Trophoblast cell (in vitro differentiated cells and primary cell): Measurements from ENCODE around the gene HRG.

Source experiments
- DNase-seq, 2 donors: peaks; one replicate each; pipeline ENCODE4 v3.0.0-alpha.2; 2016
- H2AFZ ChIP-seq: 2 replicates; pipeline ENCODE4 v1.6.1; 2013; ENCODE audit warnings: low read length, moderate library complexity, mild to moderate bottlenecking; ENCODE audit not compliant: insufficient read depth, poor library complexity
- H2AK5ac ChIP-seq: 2 replicates; pipeline ENCODE4 v1.6.1; 2013; ENCODE audit warnings: mild to moderate bottlenecking, low read length
- H2BK120ac ChIP-seq: 2 replicates; pipeline ENCODE4 v1.6.1; 2013; ENCODE audit warnings: low read length, mild to moderate bottlenecking, moderate library complexity; ENCODE audit not compliant: insufficient read depth, poor library complexity
- H2BK12ac ChIP-seq: 2 replicates; pipeline ENCODE4 v1.6.1; 2013; ENCODE audit warnings: mild to moderate bottlenecking, low read length, moderate library complexity
- H2BK5ac ChIP-seq: 2 replicates; pipeline ENCODE4 v1.6.1; 2013; ENCODE audit warnings: low read length, low read depth, moderate library complexity, mild to moderate bottlenecking; ENCODE audit not compliant: poor library complexity
- H3K14ac ChIP-seq: 2 replicates; pipeline ENCODE4 v1.6.1; 2013; ENCODE audit warnings: mild to moderate bottlenecking, low read length
- H3K18ac ChIP-seq: 2 replicates; pipeline ENCODE4 v1.6.1; 2013; ENCODE audit warnings: mild to moderate bottlenecking, low read length
- H3K23ac ChIP-seq: 2 replicates; pipeline ENCODE4 v1.6.1; 2013; ENCODE audit warnings: low read length
- H3K27ac ChIP-seq: 2 replicates; pipeline ENCODE4 v1.5.1; 2013; ENCODE audit warnings: low read depth, mild to moderate bottlenecking, inconsistent platforms, low read length, moderate library complexity
- H3K27me3 ChIP-seq: 2 replicates; pipeline ENCODE4 v1.6.1; 2013; ENCODE audit warnings: inconsistent platforms, mild to moderate bottlenecking, low read length, moderate library complexity; ENCODE audit not compliant: insufficient read depth
- H3K36me3 ChIP-seq, 2 experiments: 1 replicate in 1 of 2; 2 replicates in 1 of 2; pipeline ENCODE4 v1.6.1; 2013; ENCODE audit warnings: low read length in 2 of 2, mild to moderate bottlenecking in 2 of 2, moderate library complexity in 1 of 2; ENCODE audit not compliant: insufficient read depth in 2 of 2, control insufficient read depth in 1 of 2
- H3K4ac ChIP-seq: 2 replicates; pipeline ENCODE4 v1.6.1; 2013; ENCODE audit warnings: low read depth, mild to moderate bottlenecking, low read length, moderate library complexity
- H3K4me1 ChIP-seq, 2 experiments: 1 replicate in 1 of 2; 2 replicates in 1 of 2; pipeline ENCODE4 v1.6.1; 2013; ENCODE audit warnings: low read length in 2 of 2, mild to moderate bottlenecking in 2 of 2, moderate library complexity in 1 of 2; ENCODE audit not compliant: insufficient read depth in 2 of 2, control insufficient read depth in 1 of 2
- H3K4me2 ChIP-seq: 2 replicates; pipeline ENCODE4 v1.6.1; 2013; ENCODE audit warnings: inconsistent platforms, mild to moderate bottlenecking, low read length, moderate library complexity
- H3K4me3 ChIP-seq: 2 replicates; pipeline ENCODE4 v1.5.1; 2013; ENCODE audit warnings: mild to moderate bottlenecking, low read depth, low read length, inconsistent platforms
- H3K79me1 ChIP-seq: one replicate; pipeline ENCODE4 v1.6.1; 2013; ENCODE audit warnings: low read length
- H3K79me2 ChIP-seq: 2 replicates; pipeline ENCODE4 v1.6.1; 2013; ENCODE audit warnings: low read length, mild to moderate bottlenecking; ENCODE audit not compliant: control insufficient read depth, insufficient read depth, poor library complexity
- H3K9ac ChIP-seq: 2 replicates; pipeline ENCODE4 v1.6.1; 2013; ENCODE audit warnings: mild to moderate bottlenecking, low read length
- H3K9me3 ChIP-seq: 2 replicates; pipeline ENCODE4 v1.6.1; 2013; ENCODE audit warnings: low read depth, mild to moderate bottlenecking, control low read depth, inconsistent platforms, low read length; ENCODE audit not compliant: insufficient read depth
- H4K12ac ChIP-seq: 2 replicates; pipeline ENCODE4 v1.6.1; 2013; ENCODE audit warnings: low read depth, mild to moderate bottlenecking, low read length, moderate library complexity
- H4K8ac ChIP-seq: 2 replicates; pipeline ENCODE4 v1.6.1; 2013; ENCODE audit warnings: low read depth, mild to moderate bottlenecking, low read length, moderate library complexity
- H4K91ac ChIP-seq: one replicate; pipeline ENCODE4 v1.6.1; 2013; ENCODE audit warnings: low read depth, mild to moderate bottlenecking, low read length, moderate library complexity
- WGBS: extraction: QIAGEN DNeasy Blood & Tissue Kit; methylation state at CpG from one replicate; pipeline ENCODE4 v1.1.7; 2013; ENCODE audit warnings: missing lambda C conversion rate; ENCODE audit not compliant: insufficient read length, insufficient coverage; ENCODE audit errors: extremely low coverage; 5-methylcytosine and 5-hydroxymethylcytosine counted together

Gene HRG

DNA sequence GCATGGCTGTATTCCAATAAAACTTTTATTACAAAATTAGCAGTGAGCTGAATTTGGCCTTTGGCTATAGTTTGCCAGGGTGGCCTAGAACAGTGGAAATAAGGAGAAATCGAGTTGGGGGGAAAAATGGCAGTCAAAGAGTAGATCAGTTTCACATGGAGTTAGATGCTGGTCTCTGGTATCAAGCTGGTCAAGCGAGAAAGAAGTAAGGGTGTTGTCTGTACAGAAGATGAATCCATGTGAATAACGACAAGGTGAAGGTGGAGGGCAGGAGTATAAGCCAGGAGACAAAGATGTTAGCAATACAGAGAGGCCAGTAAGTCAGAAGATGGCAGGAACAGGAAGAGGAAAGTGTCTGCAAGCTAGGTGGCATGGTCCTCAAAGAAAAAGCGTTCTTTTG, 41.2 kb upstream of the HRG start:
- Histone ChIP-seq H3K18ac (no peak overlapping the region), H3K14ac (no peak overlapping the region), H3K9ac (no peak overlapping the region), H3K27me3 (no peaks in the 10 kb centered on the region), H3K4me2 (no peak overlapping the region), H3K4me3 (no peak overlapping the region), H2BK12ac (no peak overlapping the region), H3K79me2 (no peaks in the 10 kb centered on the region), H4K12ac (no peak overlapping the region), H3K9me3 (no peaks in the 10 kb centered on the region), H4K91ac (no peak overlapping the region), H3K79me1 (no peaks in the 10 kb centered on the region), H4K8ac (no peak overlapping the region), H3K4ac (no peak overlapping the region), H2AK5ac (no peak overlapping the region), H3K36me3 (no peaks in the 10 kb centered on the region), H3K23ac (peak overlapping the region; percentile 97), H3K4me1 (no peaks in the 10 kb centered on the region), H2AFZ (no peak overlapping the region), H2BK5ac (no peak overlapping the region), H2BK120ac (no peak overlapping the region), H3K27ac (no peak overlapping the region)
- no peak for DNase-seq
- no CpG with 5 or more reads among the region's 4 CpGs for WGBS

DNA sequence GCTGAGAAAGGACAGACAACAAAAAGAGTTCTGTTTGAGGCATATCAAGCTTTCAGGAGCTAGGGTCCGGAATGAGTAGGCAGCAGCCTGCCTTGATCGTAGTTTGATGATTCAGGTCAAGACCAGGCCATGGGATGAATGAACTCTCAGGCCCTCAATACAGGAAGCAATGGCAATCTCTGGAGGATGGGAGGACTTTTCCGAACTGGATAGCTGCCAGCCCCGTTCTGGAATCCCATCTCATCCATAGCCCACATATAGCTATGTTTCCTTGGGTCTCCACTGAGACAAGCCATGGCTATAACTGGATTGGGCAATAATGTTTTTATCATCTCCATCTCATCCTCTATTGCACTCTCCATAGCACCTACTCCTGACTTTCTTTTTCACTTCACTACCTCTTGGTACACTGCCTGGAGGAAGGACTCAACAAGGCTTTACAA, 40.2 kb upstream of the HRG start:
- no peak overlapping the region for H3K27ac ChIP-seq
- no peak overlapping the region for H2AK5ac ChIP-seq
- no peak overlapping the region for H3K4me3 ChIP-seq
- no peaks in the 10 kb centered on the region for H3K4me1 ChIP-seq
- H2AFZ ChIP-seq = no peak overlapping the region
- H4K8ac ChIP-seq = no peak overlapping the region
- H4K12ac ChIP-seq = no peak overlapping the region
- H3K79me2 ChIP-seq = no peaks in the 10 kb centered on the region
- no peak overlapping the region for H2BK120ac ChIP-seq
- no peak overlapping the region for H3K4ac ChIP-seq
- DNase-seq = no peak
- no peaks in the 10 kb centered on the region for H3K79me1 ChIP-seq
- H2BK5ac ChIP-seq = no peak overlapping the region
- H3K9ac ChIP-seq = no peak overlapping the region
- no peak overlapping the region for H3K23ac ChIP-seq
- H3K27me3 ChIP-seq = no peaks in the 10 kb centered on the region
- no CpG with 5 or more reads among the region's 4 CpGs for WGBS
- H3K4me2 ChIP-seq = no peak overlapping the region
- H3K14ac ChIP-seq = no peak overlapping the region
- no peaks in the 10 kb centered on the region for H3K9me3 ChIP-seq
- H3K18ac ChIP-seq = no peak overlapping the region
- H2BK12ac ChIP-seq = no peak overlapping the region
- H4K91ac ChIP-seq = no peak overlapping the region
- no peaks in the 10 kb centered on the region for H3K36me3 ChIP-seq

DNA sequence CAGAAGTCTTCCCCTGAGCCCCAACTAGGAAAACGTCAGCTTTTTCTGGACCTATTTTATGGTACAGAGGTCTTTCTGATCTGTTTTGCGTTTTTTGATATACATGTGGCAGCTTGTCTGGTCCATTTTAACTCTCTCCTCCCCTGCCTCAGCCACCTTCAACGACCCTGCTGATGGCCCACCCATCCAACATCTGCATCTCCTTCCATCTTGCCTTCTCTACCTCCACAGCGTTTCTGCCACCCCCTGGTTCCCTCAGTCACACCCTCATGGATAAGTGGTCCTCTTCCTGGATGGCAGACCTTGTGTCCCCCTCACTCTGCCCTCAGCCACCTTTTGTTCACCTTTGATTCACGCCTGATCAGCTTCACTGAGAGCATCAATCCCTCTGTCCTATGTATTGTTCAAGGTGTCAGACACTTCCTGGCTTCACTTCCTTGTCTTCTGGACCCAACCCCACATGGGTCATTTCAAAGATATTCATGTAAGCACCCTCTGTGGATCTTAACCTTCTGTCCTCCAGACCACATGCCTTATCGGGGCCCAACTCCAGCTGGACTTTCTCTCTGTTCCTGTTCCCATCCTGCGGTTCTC, 39.5 kb upstream of the HRG start:
- Histone ChIP-seq H2BK120ac (no peak overlapping the region), H3K9me3 (no peaks in the 10 kb centered on the region), H3K79me2 (no peaks in the 10 kb centered on the region), H3K79me1 (no peaks in the 10 kb centered on the region), H3K18ac (no peak overlapping the region), H3K27me3 (no peaks in the 10 kb centered on the region), H3K4me2 (no peak overlapping the region), H3K14ac (no peak overlapping the region), H2BK12ac (no peak overlapping the region), H3K27ac (no peak overlapping the region), H3K4me1 (no peaks in the 10 kb centered on the region), H3K4ac (no peak overlapping the region), H2AFZ (no peak overlapping the region), H3K23ac (no peak overlapping the region), H4K12ac (no peak overlapping the region), H2BK5ac (no peak overlapping the region), H4K91ac (no peak overlapping the region), H3K9ac (no peak overlapping the region), H3K36me3 (no peaks in the 10 kb centered on the region), H4K8ac (no peak overlapping the region), H3K4me3 (no peak overlapping the region), H2AK5ac (no peak overlapping the region)
- no CpG with 5 or more reads among the region's 7 CpGs for WGBS
- no peak for DNase-seq

DNA sequence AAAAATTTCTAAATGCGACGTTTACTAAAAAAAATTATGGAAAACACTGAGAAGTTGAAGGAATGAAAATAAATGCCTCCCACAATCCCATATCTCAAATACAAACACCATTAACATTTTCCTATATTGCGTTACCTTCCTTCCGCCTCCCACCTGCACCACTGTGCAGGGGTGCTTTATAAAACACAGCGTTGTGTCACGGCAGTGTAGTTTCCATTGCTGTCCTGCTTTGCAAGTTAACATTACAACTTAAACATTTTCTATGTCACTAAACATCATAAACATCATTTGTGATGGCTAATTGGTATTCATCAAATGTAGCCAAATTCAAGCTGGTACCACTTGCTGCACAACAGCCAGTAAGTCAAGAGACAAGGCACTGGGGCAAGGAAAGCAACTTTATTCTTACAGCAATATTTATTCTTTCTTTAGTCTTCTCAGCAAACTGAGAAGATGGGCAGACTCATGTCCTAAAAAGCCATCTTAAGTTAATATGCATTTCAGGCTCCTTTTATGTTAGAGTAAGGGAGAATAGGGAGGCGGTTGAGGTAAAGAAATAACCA, 37.9 kb upstream of the HRG start:
- no peaks in the 10 kb centered on the region for H3K4me1 ChIP-seq
- H3K27ac ChIP-seq = no peak overlapping the region
- no peak overlapping the region for H4K12ac ChIP-seq
- no peak for DNase-seq
- WGBS = 100% methylated on average over 2 of the region's 7 CpGs
- H2BK5ac ChIP-seq = no peak overlapping the region
- no peak overlapping the region for H3K23ac ChIP-seq
- no peaks in the 10 kb centered on the region for H3K27me3 ChIP-seq
- H3K4ac ChIP-seq = no peak overlapping the region
- no peaks in the 10 kb centered on the region for H3K79me1 ChIP-seq
- no peak overlapping the region for H4K8ac ChIP-seq
- H3K9ac ChIP-seq = no peak overlapping the region
- H3K4me3 ChIP-seq = no peak overlapping the region
- no peak overlapping the region for H2BK12ac ChIP-seq
- H3K9me3 ChIP-seq = no peaks in the 10 kb centered on the region
- H3K18ac ChIP-seq = no peak overlapping the region
- H4K91ac ChIP-seq = no peak overlapping the region
- H3K79me2 ChIP-seq = no peaks in the 10 kb centered on the region
- H2AK5ac ChIP-seq = no peak overlapping the region
- no peaks in the 10 kb centered on the region for H3K36me3 ChIP-seq
- H3K4me2 ChIP-seq = no peak overlapping the region
- no peak overlapping the region for H2BK120ac ChIP-seq
- no peak overlapping the region for H2AFZ ChIP-seq
- H3K14ac ChIP-seq = no peak overlapping the region
